Lower lobe of right lung (tissue), 2 donors: ENCODE measurements around the gene TRAPPC3. TPM values are rescaled to one million over a fixed set of nuclear protein-coding genes. Genes with fewer than 3 reads are reported as not detected.

Source experiments
- ATAC-seq, 2 donors: fragments of 200-7000 bp; cut with Tn5 transposase; one replicate each; pipeline ENCODE4 v1.9.1; 2020 to 2022; ENCODE audit warnings: mild to moderate bottlenecking in 2 of 2, moderate library complexity in 2 of 2
- DNase-seq: peaks from one replicate; pipeline ENCODE4 v3.0.0-alpha.2; 2020
- H3K27ac ChIP-seq: fragments of 200-600 bp; one replicate; pipeline ENCODE4 v1.8.0; 2022
- H3K27me3 ChIP-seq: fragments of 200-600 bp; one replicate; pipeline ENCODE4 v1.8.0; 2022; ENCODE audit warnings: low read depth
- H3K36me3 ChIP-seq: fragments of 200-600 bp; one replicate; pipeline ENCODE4 v1.8.0; 2022; ENCODE audit warnings: mild to moderate bottlenecking
- H3K4me1 ChIP-seq: fragments of 200-600 bp; one replicate; pipeline ENCODE4 v1.8.0; 2022
- H3K4me3 ChIP-seq: fragments of 200-600 bp; one replicate; pipeline ENCODE4 v1.8.0; 2022; ENCODE audit warnings: mild to moderate bottlenecking
- H3K9me3 ChIP-seq: fragments of 200-600 bp; one replicate; pipeline ENCODE4 v1.8.0; 2022
- intact Hi-C: fragments of 100-400 bp; cut with DNase I; formaldehyde crosslinking; loops from one replicate; pipeline ENCODE4 v1.11.0; 2022
- total RNA-seq: library from RNA; stranded (reverse); fragmentation: NEBNext Ultra II Directional; extraction: Animal tissue kit (Norgen Biotek cat#: 25700); gene quantifications from one replicate; pipeline ENCODE4 v1.2.1, GENCODE V29; 2021
- TF ChIP-seq, protein P1 (sequence below): fragments of 200-600 bp; IDR thresholded peaks from one replicate; pipeline ENCODE4 v1.8.0; 2022; ENCODE audit warnings: antibody characterized with exemption, mild to moderate bottlenecking
- donor health status: DM: no; HTN: yes; CAD: no; lungs with severe emphysema.

The TRAPPC3 gene
- total RNA-seq, 1 donor from 2014 or later: 60.3 TPM

DNA sequence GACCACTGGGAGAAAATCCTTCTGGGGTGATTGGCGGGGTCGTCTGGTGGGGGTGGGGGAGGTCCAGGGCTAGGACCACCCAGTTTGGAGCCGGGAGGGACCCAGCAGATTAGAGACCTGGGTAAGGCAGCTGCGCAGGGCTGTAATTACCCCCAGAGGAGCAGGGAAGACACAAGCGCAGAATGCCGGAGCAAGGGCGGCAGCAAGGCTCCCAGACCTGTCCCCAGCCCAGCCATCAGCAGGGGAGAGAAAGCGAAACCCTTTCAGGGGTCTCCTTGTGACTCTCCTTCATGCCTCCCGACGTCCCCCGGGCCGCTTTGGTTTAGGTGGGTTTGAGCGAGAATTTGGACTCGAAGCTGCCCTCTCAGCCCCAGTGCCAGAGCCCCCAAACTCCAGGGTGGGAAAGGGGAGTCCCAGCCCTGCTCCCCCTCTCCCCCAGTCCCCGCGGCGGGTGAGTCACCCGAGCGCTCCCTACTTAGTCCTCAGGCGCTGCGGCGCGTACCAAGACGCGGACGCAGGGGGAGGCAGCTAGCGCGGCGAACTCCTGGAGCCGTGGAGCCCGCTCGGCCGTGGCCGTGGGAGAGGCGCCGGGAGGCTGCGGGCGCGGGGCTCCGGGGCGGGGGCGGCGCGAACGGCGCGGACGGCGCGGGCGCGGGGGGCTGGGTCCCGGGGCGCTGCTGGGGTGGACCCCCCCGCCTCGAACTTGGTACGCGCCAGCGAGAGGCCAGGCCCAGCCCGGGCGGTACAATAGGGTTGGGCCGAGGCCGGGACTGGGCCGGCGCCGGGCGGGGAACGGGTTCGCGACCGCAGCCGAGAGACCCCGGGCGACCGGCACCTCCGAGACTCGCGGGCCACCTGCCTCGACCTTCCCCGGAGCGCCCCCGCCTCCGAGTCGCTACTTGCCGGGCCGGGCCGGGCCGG lies 6.4 kb upstream of the TRAPPC3 start, which contains the start of gene MAP7D1:
MAP7D1 (plus strand) TSS at position 753 of the 921 bp plus-strand sequence. CDS start 258 bp downstream, outside the sequence.
- Histone ChIP-seq H3K27me3 (no peaks in the 10 kb centered on the region), H3K36me3 (no peaks in the 10 kb centered on the region), H3K4me1 (peaks cover 75% of the 10 kb centered on the region), H3K9me3 (no peaks in the 10 kb centered on the region), H3K27ac (peak within 1 kb of the TSS; percentile 99), H3K4me3 (peak within 1 kb of the TSS; percentile 98)
- peak; percentile 92 for DNase-seq
- intact Hi-C loops: no loop called here
- TF ChIP-seq, protein P1, sequence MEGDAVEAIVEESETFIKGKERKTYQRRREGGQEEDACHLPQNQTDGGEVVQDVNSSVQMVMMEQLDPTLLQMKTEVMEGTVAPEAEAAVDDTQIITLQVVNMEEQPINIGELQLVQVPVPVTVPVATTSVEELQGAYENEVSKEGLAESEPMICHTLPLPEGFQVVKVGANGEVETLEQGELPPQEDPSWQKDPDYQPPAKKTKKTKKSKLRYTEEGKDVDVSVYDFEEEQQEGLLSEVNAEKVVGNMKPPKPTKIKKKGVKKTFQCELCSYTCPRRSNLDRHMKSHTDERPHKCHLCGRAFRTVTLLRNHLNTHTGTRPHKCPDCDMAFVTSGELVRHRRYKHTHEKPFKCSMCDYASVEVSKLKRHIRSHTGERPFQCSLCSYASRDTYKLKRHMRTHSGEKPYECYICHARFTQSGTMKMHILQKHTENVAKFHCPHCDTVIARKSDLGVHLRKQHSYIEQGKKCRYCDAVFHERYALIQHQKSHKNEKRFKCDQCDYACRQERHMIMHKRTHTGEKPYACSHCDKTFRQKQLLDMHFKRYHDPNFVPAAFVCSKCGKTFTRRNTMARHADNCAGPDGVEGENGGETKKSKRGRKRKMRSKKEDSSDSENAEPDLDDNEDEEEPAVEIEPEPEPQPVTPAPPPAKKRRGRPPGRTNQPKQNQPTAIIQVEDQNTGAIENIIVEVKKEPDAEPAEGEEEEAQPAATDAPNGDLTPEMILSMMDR: no peak
- peak; percentile 86 to 87 for ATAC-seq

DNA sequence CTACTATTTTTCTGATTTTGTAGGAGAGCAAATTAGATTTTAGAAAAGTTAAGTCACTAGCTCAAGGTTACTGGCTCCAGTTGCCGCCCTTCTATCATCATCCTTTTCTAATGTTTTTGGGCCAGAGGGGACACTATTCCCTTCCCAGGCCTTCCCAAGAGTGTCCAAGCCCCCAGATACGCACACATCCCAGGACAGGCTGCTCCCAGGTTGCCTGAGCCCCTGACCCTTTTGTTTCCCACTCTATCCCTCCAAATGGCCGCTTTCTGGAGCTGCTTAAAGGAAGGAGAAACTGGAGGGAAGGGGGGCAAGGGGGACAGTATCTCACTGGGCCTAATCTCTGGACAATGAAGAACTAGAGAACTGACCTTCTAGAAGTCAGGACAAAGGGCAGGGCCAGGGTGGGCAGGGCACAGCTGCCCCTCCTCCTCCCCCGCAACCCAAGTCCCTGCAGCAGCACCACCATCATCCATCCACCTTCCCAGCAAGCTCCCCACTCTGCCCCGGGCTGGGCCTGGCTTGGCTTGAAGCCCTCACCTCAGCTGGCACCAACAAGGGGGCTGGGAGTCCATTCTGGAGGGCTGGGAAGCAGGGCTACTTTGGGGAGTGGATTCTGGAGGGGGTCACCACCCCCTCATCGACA lies 5.6 kb upstream of the TRAPPC3 start:
- ATAC-seq: no peak
- H3K9me3 ChIP-seq: no peaks in the 10 kb centered on the region
- TF ChIP-seq, protein P1: no peak
- intact Hi-C loops: no loop called here
- no peaks in the 10 kb centered on the region for H3K27me3 ChIP-seq
- H3K4me1 ChIP-seq: peaks cover 75% of the 10 kb centered on the region
- H3K27ac ChIP-seq: peak overlapping the region; percentile 99
- DNase-seq: no peak
- H3K4me3 ChIP-seq: peak overlapping the region; percentile 98
- H3K36me3 ChIP-seq: no peaks in the 10 kb centered on the region

GRCh38 chr1:36154335-36154734 lies 5.0 kb upstream of the TRAPPC3 start:
- intact Hi-C loops: no loop called here
- no peaks in the 10 kb centered on the region for H3K9me3 ChIP-seq
- no peaks in the 10 kb centered on the region for H3K27me3 ChIP-seq
- no peaks in the 10 kb centered on the region for H3K36me3 ChIP-seq
- H3K4me3 ChIP-seq: no peak overlapping the region
- ATAC-seq: no peak
- peaks cover 73% of the 10 kb centered on the region for H3K4me1 ChIP-seq
- peak overlapping the region; percentile 99 for H3K27ac ChIP-seq
- TF ChIP-seq, protein P1: no peak
- DNase-seq: no peak

DNA sequence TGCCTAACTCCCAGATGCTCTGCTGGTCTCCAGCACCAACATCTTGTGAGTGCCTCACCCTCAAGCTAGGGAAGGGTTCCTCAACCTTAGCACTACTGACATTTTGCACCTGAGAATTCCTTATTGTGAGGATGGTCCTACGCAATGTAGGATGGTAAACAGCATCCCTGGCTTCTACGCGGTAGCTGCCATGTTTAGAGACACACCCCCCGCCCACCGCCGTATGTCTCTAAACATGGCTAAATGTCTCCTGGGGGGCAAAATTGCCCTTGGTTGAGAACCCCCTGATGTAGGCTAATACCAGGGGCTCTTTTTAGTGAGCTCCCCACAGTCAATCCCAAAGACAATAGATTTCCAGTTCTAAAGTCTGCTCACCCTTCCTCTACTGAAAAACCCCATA lies 4.2 kb upstream of the TRAPPC3 start:
- no peak overlapping the region for H3K4me3 ChIP-seq
- no peak for ATAC-seq
- H3K36me3 ChIP-seq: no peaks in the 10 kb centered on the region
- H3K4me1 ChIP-seq: peaks cover 67% of the 10 kb centered on the region
- DNase-seq: no peak
- no peaks in the 10 kb centered on the region for H3K27me3 ChIP-seq
- peak overlapping the region; percentile 3 for H3K27ac ChIP-seq
- no peaks in the 10 kb centered on the region for H3K9me3 ChIP-seq
- TF ChIP-seq, protein P1: no peak
- intact Hi-C loops: no loop called here

DNA sequence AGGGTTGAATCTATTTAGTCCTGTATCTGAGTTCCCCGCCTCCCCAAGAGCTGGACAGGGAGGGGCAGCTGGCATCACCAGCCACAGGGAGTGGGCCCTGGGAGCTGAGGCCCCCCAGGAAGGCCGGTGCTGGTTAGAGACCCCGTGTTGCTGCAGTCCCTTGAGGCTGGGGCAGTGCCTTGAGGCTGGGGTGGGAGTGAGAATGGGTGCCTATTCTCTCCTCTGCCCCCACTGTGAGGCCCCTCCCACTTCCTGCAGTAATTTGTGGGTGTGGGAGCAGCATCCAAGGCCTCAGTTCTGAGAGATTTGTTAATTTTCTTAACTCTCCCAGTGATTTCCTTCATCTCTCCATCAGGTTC lies 2.5 kb upstream of the TRAPPC3 start:
- ATAC-seq: no peak
- peak overlapping the region; percentile 98 for H3K27ac ChIP-seq
- intact Hi-C loops: no loop called here

More for the DNA sequence above, 2.5 kb upstream of the TRAPPC3 start:
- Histone ChIP-seq H3K27me3 (no peaks in the 10 kb centered on the region), H3K9me3 (no peaks in the 10 kb centered on the region), H3K4me1 (peaks cover 66% of the 10 kb centered on the region), H3K36me3 (no peaks in the 10 kb centered on the region), H3K4me3 (no peak overlapping the region)
- DNase-seq: no peak
- TF ChIP-seq, protein P1: no peak
